ENCODE results near the gene PPARA.

PPARA gene

GRCh38 chr22:46142548-46143490 is 7.5 kb upstream of the PPARA start:
- no peak for DNase-seq (ENCODE audit: low spot score)

DNA sequence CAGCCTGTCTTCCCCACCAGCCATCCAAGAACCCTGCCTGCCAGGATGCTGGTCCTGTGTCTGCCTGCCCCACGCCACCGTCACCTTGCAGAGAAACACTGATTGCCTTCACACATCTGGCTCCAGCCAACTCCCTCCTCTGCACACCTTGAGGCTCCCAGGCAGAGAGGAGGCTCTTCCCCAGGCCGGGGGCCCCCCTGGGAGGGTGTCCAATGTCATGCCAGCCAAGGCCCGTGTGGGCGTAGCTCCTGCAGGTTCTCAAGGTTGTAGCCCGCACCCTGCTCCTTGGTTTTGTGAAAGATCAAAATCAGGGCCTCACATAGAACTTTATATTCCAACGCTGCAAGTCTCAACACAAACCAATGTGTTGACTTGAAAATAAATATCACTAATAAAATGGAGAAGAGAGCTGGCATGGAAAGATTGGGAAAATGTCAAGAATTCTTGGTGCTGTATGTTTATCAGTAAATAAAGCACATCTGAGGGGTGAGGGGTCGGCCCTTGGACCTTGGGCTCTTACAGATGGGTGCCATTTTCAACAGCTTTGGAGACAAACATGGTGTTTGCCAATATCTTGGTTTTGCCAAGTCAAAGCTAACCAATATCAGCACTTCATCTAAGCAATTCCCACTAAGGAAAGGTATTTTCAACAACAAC is 6.7 kb upstream of the PPARA start:
- DNase-seq (ENCODE audit: low spot score): no peak

- DNase-seq (ENCODE audit: low spot score): no peak
These were observed 4.9 kb upstream of the PPARA start for GRCh38 chr22:46145361-46145851.

GRCh38 chr22:46145896-46146295 is 4.4 kb upstream of the PPARA start:
- DNase-seq (ENCODE audit: low spot score): no peak

GRCh38 chr22:46146329-46146728 is 4.0 kb upstream of the PPARA start:
- DNase-seq (ENCODE audit: low spot score): no peak

GRCh38 chr22:46147061-46147460 is 3.3 kb upstream of the PPARA start:
- no peak for DNase-seq (ENCODE audit: low spot score)

DNA sequence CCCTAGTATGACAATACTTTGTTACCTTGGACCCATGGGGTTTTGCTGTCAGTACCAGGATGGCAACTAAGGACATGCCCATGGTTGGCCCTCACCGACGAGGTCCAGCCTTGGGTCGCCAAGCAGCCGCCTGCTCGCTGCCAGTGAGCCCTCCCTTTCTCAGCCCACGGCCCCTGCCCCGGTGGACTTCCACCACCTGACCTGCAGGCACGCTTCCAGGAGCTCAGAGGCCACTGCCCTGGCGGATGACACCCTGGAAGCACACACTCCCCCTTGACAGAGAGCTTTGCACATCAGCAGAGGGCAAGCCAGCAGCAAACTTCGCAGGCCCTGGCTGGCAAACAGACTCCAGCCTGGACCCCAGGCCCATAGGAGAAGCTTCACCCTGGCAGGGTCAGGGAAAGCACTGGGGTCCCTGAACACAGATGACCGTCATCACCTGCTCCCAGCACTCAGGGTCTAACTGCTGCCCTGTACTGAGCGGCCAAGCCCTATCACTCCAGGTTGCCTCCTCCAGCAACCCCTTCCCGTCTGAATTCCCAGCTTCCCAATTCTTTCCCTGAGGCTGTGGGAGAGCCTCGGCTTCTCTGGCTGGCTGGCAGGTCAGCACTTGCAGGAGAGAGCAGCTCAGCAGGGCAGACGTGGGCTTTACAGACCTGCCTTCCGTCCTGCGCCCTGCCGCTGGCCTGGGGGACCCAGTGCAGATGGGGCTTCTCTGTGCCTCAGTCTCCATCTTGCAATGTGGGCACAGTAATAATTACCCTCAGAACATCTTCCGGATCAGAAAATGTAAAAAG is 2.7 kb upstream of the PPARA start:
- no peak for DNase-seq (ENCODE audit: low spot score)

DNA sequence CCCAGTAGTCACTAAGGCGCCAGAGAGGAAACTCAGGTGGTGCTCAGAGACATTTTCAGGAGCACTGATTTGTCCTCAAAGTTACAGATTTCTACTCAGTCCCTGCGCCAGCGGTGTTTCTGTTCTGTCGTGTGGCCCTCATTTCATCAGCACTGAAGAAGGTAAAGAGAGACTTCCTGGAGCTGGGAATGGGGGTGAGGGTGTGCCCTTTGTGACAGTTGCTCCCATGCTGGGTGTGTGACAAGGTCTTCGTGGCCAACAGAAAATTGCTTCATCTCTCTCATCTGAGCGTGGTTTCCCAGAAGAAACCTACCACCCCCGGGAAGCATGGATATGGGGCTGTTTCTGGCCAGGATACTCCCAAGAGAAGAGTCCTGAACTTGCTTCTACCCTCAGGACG is 2.0 kb upstream of the PPARA start:
- DNase-seq (ENCODE audit: low spot score): no peak

GRCh38 chr22:46148816-46149511 is 1.4 kb upstream of the PPARA start:
- DNase-seq (ENCODE audit: low spot score): no peak

DNA sequence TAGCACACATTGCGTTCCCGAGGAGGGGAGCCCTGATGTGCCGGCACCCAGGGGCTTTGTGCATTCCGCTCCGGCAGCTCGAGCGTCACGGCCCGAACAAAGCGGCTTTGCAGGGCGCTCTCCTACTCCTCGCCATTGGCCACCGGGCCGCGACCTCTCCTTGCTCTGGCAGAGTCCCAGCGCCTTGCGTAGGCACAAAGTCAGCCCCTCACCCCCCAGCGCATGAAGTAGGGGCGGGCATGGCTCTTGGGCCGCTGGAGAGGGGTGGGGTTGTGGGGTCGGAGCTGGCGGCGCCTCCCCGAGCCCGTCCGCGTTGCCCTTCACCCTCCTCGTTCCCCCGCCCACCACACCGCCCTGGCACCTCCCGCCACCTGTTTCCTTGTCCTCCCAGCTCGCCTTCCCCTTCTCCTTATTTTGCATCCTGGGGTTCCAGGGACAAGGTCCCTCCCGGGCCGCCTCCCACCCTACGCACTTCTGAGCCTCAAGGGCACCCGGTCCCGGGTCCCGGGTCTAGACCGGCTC is 753 bp upstream of the PPARA start:
- no peak for DNase-seq (ENCODE audit: low spot score)

DNA sequence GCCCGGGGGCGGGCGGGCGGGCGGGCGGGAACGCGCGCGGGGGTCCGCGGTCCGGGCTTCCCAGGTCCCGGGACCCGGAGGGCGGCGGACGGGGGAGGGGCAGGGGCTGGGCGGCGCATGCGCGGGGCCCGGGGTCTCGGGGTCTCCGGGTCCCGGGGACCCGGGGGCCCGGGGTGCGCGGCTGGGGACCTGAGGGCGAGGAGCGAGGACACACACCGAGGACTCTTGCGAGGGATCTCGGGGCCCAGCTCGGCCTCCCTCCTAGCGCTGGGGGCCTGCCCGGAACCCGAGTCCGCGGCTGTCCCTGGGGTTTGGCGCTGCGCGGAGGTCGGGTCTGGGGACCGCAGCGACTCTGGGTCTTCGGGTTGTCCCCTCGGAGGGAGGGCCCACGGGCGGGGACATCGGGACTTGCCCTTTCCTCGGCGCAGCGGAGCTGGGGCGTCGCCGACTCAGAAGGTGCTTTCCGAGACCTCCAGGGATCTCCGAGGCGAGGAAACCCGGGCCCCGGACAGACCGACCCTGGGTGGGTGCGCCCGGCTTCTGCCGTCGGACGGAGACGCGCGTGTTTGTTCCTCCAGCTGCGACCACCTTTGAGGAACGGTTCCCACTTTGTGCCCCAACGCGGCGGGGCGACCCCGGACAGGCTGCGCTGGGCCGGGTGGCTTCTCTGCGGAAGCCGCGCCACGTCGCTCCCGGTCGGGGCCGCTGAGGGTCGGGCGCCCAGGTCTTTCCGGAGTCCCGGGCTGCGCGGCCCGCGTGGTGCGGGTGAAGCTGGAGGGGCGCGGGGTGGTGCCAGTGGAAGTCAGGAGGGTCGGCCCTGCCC is 540 bp downstream of the PPARA start:
- no peak for DNase-seq (ENCODE audit: low spot score)

DNA sequence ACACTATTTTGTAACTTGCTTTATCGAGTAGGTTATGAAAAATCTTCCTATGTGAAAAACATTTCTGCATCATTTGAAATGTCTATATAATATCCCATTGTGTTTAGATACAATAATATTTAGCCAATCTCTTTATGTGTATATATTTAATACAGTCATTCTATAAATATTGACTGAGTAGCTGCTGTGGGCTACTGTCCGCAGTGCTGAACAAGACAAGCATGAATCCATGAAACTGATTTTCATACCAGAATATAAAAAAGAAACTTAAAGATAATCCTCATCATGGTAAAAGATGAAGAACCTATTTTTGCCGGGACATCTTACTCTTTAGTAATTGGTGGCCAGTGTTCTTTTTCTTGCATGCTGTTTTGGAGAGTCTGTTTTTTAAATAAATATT is 3.6 kb downstream of the PPARA start:
- no peak for DNase-seq (ENCODE audit: low spot score)

DNA sequence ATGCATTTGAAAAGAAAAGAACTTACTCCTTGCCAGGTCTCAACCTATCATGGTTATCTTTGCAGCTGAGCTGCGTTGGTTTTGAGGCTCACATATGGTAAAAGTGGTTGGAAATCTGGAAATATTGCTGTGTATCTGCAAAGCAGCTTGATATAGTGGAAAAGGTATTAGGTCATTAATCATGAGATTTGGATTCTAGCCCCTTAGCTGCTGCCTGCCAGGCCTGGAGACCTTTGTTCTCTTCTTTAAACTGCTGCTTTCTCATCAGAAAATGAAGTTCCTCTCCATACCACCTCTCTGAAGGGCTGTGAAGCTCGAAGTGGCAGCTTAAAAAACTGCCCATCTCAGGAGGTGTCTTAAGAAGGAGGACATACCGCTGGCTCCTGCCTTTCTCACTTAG is 5.7 kb downstream of the PPARA start:
- DNase-seq (ENCODE audit: low spot score): no peak

DNA sequence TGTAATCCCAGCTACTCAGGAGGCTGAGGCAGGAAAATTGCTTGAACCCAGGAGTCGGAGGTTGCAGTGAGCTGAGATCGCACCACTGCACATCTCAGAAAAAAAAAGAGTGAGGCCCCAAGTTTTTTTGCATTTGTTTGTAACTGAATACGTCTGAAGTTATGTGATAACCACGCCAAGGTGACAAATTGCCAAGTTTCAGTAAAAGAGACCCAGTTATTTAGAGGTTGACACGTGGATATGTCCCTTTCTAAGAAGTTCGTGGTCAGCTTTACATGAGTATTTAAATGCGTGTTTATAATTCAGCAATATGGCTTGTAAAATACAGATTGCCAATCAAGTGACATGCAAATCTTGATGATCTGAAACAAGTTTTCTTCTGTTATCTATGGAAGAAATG is 8.0 kb downstream of the PPARA start:
- no peak for DNase-seq (ENCODE audit: low spot score)

- DNase-seq (ENCODE audit: low spot score): no peak
These were observed 8.9 kb downstream of the PPARA start for GRCh38 chr22:46159212-46159611.

GRCh38 chr22:46159777-46160176 is 9.5 kb downstream of the PPARA start:
- DNase-seq (ENCODE audit: low spot score): no peak

DNA sequence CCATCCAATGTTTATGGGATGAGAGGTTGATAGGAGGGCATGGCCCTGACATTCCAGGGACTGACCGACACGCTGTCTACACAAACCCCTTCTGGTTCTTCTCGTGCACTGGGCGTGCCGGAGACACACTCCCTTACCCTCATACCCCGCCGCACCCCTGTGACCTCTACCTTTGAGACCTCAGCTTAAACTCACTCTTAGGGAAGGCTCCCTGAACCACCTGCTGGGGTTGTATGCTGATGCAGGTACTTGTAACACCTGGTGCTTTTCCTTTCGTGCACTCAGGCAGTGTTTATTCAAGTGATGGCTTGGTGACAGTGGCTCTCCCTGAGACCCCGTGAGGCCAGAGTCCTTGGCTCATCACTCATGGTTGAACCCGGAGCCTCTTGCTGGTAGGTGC is 12.0 kb downstream of the PPARA start:
- no peak for DNase-seq (ENCODE audit: low spot score)

DNA sequence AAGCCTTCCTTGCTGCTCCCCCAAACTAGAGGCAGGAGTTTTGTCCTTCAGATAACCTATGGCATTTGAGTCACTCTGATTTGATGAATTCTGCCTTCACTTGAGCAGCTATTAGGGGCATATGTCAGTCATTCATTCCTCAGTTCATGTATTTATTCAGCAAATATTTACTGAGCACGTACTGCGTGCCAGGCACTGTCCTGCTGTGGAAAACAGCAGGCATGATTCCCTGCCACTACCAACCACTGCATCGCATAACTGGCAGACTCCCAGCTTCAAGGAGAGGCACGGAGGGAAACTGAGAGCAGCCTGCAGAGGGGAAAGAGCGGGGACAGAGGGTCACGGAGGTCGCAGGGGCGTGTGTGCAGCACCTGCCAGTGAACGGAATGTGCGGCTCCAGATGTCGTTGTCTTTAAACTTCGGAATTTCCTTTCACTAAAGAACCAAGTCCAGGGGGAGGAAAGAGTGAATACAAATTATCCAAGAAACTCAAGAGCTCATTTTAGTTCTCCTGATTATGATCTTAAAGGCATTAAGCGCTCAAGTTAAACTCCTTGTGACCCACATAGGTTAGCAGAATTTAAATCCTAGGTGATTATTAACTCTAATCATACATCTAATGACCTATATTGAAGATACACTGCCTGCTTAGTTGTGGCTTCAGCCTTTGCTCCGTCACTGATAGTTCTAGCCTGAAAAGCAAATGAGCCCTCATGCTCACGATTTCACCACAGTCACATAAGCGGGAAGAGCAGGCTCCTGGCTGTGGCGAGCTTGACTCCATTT is 12.6 kb downstream of the PPARA start:
- DNase-seq (ENCODE audit: low spot score): no peak

DNA sequence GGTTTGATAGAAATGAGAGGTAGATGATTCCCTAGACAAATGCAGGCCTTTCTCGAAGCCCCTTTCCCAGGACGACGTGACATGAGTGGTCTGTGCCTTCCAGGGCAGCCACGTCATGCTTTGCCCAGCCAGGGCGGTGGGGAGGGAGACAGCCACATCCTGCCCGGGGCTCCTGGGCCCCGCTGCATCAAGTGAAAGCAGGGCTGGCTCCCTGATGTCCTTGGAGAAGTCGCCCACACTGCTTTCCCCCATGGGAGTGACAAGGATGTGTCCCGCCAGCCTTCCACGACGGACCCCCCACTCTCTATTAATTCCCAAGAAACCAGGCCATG is 13.2 kb downstream of the PPARA start:
- no peak for DNase-seq (ENCODE audit: low spot score)

GRCh38 chr22:46165977-46166376 is 15.7 kb downstream of the PPARA start:
- no peak for DNase-seq (ENCODE audit: low spot score)

Measured in SK-N-DZ (cell line).